NK-92 treated with Interleukin-12 subunit alpha and Interleukin-12 subunit beta, amount 100 ng/mL, for 24 hours (cell line): ENCODE measurements around the gene MCHR2.
"Not testable (repeated sequence)": the region's sequence is repeated elsewhere in the genome, so short reads cannot be mapped to it uniquely, and the experiment has no call there.

ENCODE experiments used
- DNase-seq: peaks from one replicate; lab custom pipeline; 2025; lab: John Stamatoyannopoulos, UW

Gene MCHR2, protein sequence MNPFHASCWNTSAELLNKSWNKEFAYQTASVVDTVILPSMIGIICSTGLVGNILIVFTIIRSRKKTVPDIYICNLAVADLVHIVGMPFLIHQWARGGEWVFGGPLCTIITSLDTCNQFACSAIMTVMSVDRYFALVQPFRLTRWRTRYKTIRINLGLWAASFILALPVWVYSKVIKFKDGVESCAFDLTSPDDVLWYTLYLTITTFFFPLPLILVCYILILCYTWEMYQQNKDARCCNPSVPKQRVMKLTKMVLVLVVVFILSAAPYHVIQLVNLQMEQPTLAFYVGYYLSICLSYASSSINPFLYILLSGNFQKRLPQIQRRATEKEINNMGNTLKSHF

DNA sequence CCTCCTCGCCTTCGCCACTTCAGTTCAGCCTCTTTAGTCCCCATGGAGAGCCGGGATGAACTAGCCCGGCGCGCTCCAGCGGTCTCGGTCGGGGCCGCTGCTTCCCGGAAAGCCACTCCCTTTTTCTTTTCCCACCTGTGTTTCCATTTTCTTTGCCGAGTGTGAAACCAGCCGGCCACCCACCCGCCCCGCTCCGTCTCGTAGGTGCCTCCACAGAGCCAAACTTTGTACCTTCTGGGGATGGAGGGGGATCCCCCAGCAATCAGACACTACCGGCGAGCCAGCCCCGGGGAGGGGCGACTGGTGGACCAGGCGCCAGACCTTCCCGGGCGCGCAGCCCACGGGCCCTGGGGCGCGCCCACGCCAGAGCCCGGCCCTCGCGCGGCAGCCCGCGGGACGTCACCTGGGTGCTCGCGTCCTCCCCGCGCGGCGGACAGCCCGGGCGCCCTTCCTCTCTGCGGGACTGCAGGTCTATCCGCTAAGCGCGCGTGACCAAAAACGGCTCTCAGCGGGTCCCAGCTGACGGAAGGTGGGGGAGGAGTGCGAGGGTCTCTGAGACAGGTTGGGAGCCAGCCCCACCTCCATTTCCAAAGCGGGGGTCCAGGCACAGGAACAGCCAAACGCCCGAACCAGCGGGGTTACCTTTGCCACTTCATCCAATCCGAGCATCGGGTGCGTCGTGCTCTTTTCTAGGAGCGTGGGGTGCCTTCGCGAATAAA, at the start of gene MCHR2:
MCHR2 (minus strand) TSS at position 691 of the 719 bp plus-strand sequence. CDS start 38,076 bp downstream, outside the sequence.
- no peak for DNase-seq

DNA sequence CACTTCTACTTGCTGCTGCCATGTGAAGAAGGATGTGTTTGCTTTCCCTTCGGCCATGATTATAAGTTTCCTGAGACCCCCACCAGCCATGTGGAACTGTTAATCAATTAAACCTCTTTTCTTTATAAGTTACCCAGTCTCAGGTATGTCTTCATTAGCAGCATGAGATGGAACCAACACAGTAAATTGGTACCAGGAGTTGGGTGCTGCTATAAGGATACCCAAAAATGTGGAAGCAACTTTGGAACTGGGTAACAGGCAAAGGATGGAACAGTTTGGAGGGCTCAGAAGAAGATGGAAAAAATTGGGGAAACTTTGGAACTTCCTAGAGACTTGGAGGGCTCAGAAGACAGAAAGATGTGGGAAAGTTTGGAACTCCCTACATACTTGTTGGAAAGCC, 44.5 kb upstream of the MCHR2 start:
- not testable (repeated sequence) for DNase-seq

DNA sequence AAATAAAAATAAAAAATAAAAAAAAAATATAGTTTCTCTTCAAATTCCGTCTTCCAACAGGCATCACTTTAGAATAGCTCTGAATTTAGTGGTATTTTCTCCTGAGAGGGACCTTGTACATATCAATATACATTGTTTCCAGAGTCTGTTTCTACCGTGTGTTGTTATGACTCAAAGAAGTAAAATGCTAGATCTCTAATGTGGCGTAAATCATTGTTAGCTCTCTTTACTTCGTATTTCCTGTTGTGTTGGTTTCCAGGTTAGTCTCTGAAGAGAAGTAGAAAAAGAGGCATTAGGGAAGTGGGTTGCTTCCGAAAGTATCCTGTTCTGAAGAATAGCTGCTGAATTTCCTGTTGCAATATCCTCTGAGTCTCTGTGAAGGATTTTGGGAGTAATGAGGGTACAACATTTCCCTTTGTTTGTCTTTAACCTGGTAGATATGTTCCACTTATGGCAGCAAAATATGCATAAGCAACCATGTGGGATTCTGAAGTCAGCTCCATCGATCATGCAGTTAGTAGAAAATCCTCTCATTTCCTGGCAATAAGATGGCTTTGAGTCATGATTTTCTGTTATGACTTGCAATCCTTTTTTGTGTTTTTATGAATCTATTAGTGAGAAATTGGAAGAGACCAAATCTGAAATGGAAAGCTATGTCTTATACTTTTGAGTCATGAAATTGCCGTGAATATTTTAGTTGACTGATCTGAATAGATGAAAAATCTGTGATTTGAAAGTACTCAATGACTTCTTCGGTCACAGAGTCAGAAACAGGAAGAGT, 42.0 kb upstream of the MCHR2 start:
- DNase-seq = no peak

DNA sequence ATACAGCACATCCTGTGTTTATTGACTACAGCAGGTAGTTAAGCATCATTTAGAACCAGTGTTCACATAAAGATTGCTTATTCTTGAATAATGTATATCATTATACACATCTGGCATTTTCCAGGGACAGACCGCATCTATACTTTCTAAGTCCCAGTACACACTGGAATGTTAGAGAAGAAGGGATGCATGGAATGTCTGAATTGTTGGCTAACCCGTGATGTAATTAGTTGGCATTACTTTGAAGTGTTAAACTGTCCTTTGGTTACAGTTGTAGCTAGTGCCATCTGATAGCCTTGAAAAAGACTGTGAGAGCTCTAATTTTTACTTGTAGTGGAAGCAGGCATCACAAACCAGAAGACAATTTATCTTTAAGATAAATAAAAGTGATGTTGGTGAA, 29.8 kb upstream of the MCHR2 start:
- no peak for DNase-seq

DNA sequence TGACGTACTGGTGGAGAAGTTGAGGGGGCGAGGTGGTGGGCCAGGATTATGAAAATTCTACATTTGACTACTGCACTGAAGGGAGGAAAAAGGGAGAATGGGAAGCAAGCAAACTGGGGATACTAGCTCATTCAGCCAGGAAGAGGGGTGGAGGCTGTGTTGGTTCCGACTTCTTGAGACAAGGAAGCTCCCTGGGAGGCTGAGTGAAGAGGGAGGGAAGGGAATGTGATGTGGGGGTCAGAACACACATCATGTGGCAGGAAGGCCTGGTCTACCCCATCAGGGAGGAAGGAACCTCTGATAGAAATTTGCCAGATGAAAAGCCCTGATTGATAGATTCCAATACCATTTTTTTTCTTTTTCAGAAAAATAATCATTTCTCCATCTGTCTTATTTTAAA, 28.8 kb upstream of the MCHR2 start:
- no peak for DNase-seq

DNA sequence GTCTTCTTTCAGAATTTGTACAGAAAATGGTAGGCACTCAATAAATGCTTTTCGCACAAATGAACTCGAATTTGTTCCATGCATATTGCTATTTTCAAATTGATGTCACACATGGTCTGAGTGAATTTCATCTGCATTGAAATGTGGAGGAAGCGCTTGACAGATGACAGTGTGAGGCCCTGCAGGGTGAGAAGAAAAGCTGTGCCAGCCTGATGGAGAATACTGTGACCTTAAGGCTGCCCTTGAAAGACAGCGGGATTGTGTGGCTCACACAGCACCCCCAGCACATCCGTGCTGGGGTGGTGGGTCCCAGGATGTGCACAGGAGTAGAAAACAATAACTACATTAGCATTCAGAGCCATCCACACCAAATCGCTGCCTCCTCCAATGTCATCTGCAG, 14.8 kb upstream of the MCHR2 start:
- no peak for DNase-seq

DNA sequence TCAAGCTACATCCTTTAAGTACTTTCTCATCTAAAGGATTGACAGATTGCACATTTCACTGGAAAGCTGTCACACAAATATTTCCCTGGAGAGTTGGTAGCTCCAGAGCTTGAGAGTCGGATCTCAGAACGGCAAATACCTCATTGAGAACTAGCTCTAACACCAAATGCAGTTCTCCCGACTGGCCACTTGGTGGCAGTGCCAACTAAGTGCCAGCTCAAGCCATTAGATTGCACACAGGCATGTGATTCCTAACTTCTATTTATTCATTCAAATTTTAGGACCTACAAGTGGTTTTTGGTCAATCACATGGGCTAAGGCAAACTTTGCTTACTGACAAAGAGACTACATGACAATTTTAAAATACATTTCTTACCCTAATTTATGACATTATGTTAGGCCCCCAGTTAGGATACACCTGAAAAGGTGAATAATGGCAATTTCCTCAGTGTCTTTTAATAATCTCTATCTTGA, 7.9 kb upstream of the MCHR2 start:
- DNase-seq = peak; percentile 10

DNA sequence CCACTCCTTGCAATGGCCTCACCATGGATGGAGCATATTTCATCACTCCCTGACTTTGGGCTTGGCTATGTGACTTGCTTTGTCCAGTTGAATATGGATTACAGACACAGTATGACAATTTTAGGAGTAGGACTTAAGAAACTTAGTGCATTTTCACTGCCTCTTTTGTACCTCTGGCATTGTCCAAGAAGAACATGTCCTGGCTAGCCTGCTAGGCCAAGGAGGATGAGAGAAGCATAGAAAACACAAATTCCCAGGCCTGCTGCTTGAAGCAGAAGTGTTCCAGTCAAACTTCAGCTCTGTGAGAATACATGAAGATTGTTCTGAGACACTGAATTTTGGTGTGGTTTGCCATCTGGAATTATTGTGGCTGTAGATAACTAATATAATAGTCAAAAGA, 3.1 kb upstream of the MCHR2 start:
- DNase-seq = no peak

DNA sequence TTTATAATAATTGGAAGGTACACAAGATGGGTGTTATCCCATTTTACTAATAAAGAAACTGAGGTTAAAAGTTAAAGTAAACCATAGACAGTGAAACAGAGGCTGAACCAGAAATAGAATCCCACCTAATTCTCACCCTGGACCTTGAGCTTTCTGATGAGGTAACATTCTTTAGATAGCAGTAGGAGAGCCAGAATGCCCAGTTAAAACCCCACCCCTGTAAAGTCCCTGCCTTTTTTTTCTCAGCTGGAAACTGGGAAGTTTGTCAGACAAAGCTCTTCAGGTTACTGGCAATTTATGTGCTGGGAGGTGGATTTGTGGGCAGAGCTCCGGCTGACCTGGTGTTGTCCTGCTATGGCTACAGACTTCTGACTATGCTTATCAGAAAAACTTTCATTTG, 1.9 kb upstream of the MCHR2 start:
- DNase-seq = no peak

DNA sequence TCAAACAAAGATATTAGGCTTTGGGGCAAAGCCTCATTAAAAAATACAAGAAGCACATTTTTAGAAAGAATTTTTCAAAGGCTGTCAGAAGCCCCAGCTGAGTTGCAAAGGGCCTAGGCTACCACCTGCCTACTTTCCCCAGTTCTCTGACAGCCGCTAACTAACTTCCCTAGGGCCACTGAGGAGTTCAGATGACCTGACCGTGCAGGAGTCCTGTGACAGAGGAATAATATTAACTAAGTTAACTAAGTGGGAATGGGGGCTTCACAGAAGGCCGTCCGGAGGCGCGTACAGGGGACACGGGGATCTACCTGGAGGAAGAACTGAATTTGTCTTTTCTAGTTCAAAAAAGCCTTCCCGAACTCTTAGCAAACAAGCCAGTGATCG, 884 bp downstream of the MCHR2 start:
- no peak for DNase-seq

DNA sequence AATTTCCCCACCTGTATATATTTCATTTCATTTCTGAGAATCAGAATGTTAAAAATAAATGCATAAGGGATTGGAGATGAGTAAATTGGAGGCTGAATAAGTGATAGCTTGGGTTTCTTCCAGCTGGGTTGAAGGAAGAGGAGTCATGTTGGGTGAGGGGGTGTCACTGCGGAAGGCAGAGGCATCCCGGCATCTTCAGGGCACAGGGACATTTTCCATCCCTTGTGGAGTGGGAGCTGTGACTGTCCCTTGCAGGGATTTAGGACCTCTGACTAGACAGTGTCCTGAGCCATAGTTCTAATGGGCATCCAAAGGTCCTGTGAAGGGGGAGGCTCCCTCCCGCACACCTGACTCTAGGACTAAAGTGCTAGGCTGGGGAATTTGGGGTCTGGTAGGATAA, 2.1 kb downstream of the MCHR2 start:
- no peak for DNase-seq

DNA sequence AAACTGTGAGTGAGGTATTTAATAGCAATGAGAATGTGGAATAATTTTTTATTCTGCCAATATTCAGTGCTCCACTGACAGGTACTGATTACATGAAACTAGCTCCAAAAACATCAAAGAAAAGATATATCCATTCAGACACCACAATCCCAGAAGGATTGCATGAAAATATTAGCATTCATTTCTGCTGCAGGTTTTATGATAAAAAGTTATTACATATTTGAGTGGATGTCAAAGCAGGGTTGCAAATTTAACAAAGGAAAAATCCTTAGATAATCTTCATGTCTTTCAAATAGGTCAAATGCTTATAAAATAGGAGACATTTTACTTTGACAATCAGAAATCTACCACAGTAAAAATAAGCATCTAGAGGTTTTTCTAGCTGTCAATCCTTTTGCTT, 13.3 kb downstream of the MCHR2 start:
- no peak for DNase-seq

DNA sequence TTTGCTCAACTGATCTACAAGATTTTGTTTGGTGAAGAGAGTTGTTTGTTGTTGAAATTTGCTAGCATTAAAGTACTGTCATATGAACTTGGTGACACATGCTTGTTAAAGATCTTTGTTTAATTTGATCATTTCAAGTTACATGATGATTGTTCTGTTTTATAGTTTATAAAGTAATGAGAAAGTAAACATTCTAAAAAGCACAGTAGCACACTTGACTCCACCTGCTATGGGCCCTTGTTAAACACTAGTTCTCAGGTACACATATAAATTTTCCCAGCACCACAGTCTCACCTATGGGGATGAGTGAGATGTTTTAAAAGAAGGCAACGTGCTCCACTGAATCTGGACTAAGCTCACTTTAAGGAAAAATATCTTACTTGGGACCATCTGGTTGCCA, 14.1 kb downstream of the MCHR2 start:
- DNase-seq = no peak

DNA sequence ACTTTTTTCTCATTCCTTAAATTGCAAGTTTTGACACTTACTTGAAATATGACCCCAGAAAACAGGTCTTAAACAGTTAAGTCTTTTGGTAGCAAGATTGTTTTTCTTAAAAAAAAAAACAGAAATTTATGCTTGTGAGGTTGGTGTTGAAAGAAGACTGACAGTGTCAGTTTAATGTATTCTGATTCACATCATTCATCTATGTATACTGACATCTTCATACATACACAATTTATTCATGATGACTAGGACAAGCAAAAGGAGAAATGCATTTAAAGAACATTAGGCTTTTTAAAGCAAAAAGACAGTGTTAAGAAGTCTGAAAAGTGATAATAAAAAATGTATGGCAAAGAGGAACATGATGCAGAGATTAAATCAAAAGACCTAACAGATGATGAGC, 27.0 kb downstream of the MCHR2 start:
- DNase-seq = no peak

DNA sequence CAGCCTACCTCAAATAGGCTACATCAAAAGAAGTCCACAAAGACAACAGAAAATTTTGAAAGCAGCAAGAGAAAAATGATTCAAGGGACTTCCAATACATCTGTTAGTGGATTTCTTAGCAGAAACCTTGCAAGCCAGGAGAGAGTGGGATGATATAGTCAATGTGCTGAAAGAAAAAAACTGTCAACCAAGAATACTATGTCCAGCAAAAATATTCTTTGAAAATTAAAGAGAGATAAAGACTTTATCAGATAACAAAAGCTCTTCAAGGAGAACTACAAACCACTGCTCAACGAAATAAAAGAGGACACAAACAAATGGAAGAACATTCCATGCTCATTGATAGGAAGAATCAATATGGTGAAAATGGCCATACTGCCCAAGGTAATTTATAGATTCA, 34.0 kb downstream of the MCHR2 start:
- DNase-seq = no peak

DNA sequence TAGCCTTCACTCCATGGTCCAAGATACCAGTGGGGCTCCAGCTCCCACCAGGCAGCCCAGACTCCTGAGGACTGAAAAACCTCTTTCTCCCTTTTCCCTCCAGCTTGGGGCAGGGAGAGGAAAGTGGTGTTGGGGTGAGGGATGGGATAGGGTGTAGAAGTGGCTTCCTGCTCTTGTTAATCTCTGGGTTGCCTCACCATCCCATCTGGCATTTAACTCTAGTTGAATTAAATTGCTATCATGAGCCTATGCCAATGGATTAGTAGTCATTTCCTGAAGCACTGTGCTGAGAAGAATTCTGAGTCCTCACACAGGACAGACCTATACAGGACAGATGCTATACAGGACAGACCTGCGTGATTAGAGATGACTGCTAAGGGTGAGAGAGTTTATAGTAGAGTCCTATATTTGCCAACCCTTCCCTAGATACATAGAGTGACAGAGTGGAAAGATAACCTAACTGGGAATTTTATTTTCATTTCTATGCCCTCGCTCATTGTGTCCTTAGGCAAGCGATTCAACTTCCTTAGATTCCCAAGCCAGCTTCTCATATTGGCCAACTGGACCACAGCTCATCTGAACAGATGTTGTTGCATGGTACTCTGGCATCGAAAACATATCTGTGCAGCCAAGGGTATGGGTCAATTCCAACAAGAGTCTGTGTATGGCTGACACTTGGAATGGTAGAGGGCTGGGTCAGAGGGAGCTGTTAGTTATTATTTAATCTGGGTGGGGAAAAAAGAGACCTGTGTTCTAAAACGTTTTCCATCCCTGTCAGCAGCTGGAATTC, 42.8 kb downstream of the MCHR2 start:
- DNase-seq = no peak

DNA sequence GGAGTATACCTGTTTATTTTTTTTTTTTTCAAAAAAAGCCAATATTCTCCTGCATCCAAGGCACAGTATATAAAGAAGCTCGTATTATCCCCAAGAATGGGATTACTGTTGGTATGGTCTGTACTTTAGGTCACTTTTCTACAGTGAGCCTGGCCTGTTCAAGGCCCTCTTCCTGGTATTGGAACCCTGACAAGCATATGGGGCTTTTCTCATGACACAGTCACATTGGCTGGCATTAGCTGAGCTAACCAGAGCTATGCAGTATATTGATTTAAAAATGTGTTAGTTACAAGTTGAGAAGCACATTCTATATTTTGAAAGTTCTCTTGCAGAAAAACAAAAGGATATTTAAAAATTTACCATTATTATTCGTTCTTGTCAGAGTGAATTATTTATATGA, 48.0 kb downstream of the MCHR2 start:
- DNase-seq = no peak

DNA sequence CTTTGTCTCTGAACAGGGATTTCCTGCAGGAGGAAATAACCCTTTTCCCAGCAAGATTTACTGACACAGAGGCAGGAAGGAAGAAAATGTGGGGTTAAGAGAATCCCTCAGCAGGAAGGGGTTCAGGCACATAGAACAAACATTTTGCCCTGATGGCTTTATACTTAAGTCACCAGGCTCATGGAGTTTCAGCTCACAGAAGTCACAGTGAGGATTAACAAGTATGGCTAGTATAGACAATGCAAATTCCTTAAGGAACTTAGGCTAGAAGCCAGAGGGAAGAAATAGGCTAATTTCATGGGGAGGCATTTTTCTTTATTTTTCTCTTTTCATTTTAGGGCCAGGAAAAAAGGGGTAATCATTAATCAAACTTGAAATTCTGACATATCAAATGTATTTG, 50.2 kb downstream of the MCHR2 start:
- no peak for DNase-seq

DNA sequence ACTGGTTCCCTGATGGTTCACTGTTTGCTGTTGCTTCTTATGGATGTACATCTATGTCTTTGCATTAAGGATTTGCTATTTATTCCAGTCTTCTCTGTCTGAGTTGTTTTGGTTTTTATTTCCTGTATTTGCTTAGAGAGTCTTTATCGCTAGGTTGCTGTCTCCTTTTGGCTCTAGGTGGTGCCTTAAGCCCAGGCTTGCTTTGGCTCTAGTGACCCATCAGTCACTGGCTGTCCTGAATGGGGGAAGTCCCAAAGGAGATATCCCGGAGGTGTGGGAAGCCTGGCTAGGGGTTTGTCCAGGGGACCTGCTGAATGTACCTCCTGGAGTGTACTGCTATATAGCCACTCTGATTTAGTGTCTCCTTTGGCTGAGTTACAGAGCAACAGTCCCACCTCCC, 53.4 kb downstream of the MCHR2 start:
- DNase-seq = no peak

DNA sequence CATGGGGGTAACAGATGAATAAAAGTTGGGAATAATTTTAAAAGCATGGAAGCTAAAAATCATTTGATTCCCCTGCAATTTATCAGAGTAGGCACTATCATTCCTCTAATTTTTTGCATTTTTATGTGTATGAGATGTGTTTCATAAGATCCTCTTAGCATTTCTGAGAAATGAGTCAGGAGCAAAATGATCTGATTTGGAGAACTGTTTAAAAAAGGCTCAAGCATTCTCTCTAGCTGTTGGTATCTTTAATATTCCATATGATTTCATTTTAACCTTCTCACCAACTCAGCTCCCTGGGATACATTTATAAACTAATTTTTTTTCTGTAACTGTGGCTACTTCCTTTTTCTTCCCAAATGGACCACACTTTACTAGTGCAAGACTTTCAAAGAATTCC, 60.9 kb downstream of the MCHR2 start:
- no peak for DNase-seq

DNA sequence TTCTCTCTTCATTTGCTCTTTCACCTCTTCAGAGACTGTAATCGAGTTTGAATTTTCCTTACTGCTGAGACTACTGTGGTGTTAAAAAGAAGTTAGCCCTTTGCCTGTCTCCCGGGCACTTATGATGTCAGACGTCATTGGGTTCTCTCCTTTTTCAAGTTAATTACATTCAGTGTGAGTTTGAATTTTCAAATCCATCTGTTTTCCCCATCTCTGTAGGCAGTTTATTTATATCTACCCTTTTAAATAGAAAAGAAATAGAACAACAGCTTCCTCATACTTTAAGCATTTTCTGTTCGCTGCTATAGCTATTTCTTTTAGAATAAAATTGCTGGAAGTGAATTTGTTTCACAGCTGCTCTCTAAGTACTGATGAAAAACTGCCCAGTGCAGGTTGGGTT, 81.4 kb downstream of the MCHR2 start:
- no peak for DNase-seq
